Body of pancreas (tissue), 4 donors: ENCODE data around the gene ZDHHC4.

ENCODE experiments used
- POLR2A ChIP-seq, 3 donors: fragments of 450-650 bp; IDR thresholded peaks; one replicate each; pipeline ENCODE4 v1.6.1; 2016; ENCODE audit warnings: antibody characterized with exemption in 3 of 3, mild to moderate bottlenecking in 2 of 3
- TF ChIP-seq, protein P1 (sequence below), 7 experiments: fragments of 450-650 bp in 4 of 7; fragments of 200-600 bp in 3 of 7; sonication (generic) in 3 of 7; IDR thresholded peaks; one replicate each; pipeline ENCODE4 v1.5.1; 2016 to 2019; ENCODE audit warnings: antibody characterized with exemption in 7 of 7

DNA sequence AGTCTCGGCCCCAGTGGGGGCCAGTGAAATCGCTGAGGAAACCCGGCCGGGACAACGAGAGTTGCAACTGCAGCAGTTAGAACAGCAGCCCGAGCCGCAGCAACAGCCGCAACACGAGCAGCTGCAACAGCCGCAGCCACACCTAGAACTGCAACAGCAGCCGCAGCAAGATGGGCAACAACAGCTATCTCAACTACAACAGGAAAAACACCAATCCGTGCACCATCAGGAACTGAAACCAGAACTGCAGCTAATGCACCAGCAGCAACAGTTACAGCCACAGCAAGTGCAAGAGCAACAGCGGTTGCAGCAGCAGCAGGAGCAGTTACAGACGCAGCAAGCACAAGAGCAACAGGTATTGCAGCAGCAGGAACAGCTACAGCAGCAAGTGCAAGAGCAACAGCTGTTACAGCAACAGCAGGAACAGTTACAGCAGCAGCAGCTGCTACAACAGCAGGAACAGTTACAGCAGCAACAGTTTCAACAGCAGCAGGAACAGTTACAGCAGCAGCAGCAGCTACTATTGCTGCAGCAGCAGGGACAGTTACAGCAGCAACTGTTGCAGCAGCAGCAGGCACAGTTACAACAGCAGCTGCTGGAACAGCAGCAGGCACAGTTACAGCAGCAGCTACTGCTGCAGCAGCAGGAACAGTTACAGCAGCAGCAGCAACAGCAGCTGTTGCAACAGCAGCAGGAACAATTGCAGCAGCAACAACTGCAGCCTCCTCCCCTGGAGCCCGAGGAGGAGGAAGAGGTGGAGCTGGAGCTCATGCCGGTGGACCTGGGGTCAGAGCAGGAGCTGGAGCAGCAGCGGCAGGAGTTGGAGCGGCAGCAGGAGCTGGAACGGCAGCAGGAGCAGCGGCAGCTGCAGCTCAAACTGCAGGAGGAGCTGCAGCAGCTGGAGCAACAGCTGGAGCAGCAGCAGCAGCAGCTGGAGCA lies 44.2 kb downstream of the ZDHHC4 start:
- TF ChIP-seq, protein P1, sequence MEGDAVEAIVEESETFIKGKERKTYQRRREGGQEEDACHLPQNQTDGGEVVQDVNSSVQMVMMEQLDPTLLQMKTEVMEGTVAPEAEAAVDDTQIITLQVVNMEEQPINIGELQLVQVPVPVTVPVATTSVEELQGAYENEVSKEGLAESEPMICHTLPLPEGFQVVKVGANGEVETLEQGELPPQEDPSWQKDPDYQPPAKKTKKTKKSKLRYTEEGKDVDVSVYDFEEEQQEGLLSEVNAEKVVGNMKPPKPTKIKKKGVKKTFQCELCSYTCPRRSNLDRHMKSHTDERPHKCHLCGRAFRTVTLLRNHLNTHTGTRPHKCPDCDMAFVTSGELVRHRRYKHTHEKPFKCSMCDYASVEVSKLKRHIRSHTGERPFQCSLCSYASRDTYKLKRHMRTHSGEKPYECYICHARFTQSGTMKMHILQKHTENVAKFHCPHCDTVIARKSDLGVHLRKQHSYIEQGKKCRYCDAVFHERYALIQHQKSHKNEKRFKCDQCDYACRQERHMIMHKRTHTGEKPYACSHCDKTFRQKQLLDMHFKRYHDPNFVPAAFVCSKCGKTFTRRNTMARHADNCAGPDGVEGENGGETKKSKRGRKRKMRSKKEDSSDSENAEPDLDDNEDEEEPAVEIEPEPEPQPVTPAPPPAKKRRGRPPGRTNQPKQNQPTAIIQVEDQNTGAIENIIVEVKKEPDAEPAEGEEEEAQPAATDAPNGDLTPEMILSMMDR (IDR thresholded peaks at IDR 0.05) = no peak
- TF ChIP-seq POLR2A (IDR thresholded peaks at IDR 0.05) = no peak
